Measurements from ENCODE around the gene TIAM2.
A peak's percentile ranks its signal among the peaks of the same experiment; 100 is the strongest.

Gene TIAM2

GRCh38 chr6:155126727-155127439 is 131.8 kb downstream of the TIAM2 start:
- DNase-seq (ENCODE audit: low read depth, low spot score), result no peak

- DNase-seq (ENCODE audit: low read depth, low spot score), result no peak
These were observed 133.9 kb downstream of the TIAM2 start for GRCh38 chr6:155128977-155129376.

- DNase-seq (ENCODE audit: low read depth, low spot score), result no peak
These were observed 134.6 kb downstream of the TIAM2 start for GRCh38 chr6:155129744-155130143.

GRCh38 chr6:155130161-155130853 is 135.2 kb downstream of the TIAM2 start:
- no peak for DNase-seq (ENCODE audit: low read depth, low spot score)

- no peak for DNase-seq (ENCODE audit: low read depth, low spot score)
These were observed 137.5 kb downstream of the TIAM2 start for GRCh38 chr6:155132617-155133016.

GRCh38 chr6:155141002-155141401 is 145.9 kb downstream of the TIAM2 start:
- DNase-seq (ENCODE audit: low read depth, low spot score), result no peak

GRCh38 chr6:155141512-155141911 is 146.4 kb downstream of the TIAM2 start:
- no peak for DNase-seq (ENCODE audit: low read depth, low spot score)

- no peak for DNase-seq (ENCODE audit: low read depth, low spot score)
These were observed 147.3 kb downstream of the TIAM2 start for GRCh38 chr6:155142168-155143028.

GRCh38 chr6:155143029-155143577 is 148.0 kb downstream of the TIAM2 start:
- DNase-seq (ENCODE audit: low read depth, low spot score), result no peak

- no peak for DNase-seq (ENCODE audit: low read depth, low spot score)
These were observed 148.5 kb downstream of the TIAM2 start for GRCh38 chr6:155143578-155144106.

GRCh38 chr6:155146205-155146604 is 151.1 kb downstream of the TIAM2 start:
- no peak for DNase-seq (ENCODE audit: low read depth, low spot score)

- DNase-seq (ENCODE audit: low read depth, low spot score), result no peak
These were observed 153.0 kb downstream of the TIAM2 start for GRCh38 chr6:155147958-155148663.

GRCh38 chr6:155150967-155151671 is 156.0 kb downstream of the TIAM2 start:
- no peak for DNase-seq (ENCODE audit: low read depth, low spot score)

- peak; percentile 54 for DNase-seq (ENCODE audit: low read depth, low spot score)
These were observed 157.3 kb downstream of the TIAM2 start for GRCh38 chr6:155152211-155153076.

GRCh38 chr6:155154158-155154830 is 159.2 kb downstream of the TIAM2 start:
- DNase-seq (ENCODE audit: low read depth, low spot score), result no peak

GRCh38 chr6:155155787-155156447 is 160.8 kb downstream of the TIAM2 start:
- DNase-seq (ENCODE audit: low read depth, low spot score), result no peak

- no peak for DNase-seq (ENCODE audit: low read depth, low spot score)
These were observed 162.0 kb downstream of the TIAM2 start for GRCh38 chr6:155157101-155157500.

Measured in iPS DF 19.7 (cell line).